ENCODE data around the gene KBTBD7.

KBTBD7 gene

GRCh38 chr13:41152005-41152404, 42.4 kb downstream of the KBTBD7 start:
- TF ChIP-seq CSDC2 (CRISPR knock-in tag; IDR thresholded peaks at IDR 0.05) (no peak), ZFP3 (CRISPR knock-in tag; IDR thresholded peaks at IDR 0.05) (no peak), BACH2 (CRISPR knock-in tag; IDR thresholded peaks at IDR 0.05; ENCODE audit: borderline replicate concordance) (no peak), TSHZ2 (CRISPR knock-in tag; IDR thresholded peaks at IDR 0.05) (no peak), TOX (CRISPR knock-in tag; IDR thresholded peaks at IDR 0.05; ENCODE audit: borderline replicate concordance) (no peak), ZNF565 (CRISPR knock-in tag; conservative IDR thresholded peaks at IDR 0.05; ENCODE audit: low read depth) (no peak), SNAI2 (CRISPR knock-in tag; IDR thresholded peaks at IDR 0.05) (no peak), CSRNP3 (CRISPR knock-in tag; IDR thresholded peaks at IDR 0.05) (no peak), ISL1 (CRISPR knock-in tag; IDR thresholded peaks at IDR 0.05) (no peak), GLIS3 (CRISPR knock-in tag; IDR thresholded peaks at IDR 0.05) (no peak), ZFP30 (CRISPR knock-in tag; IDR thresholded peaks at IDR 0.05) (no peak)
- no peak for ATAC-seq

- no peak for TF ChIP-seq OSR1 (CRISPR knock-in tag; IDR thresholded peaks at IDR 0.05)
- no peak for ATAC-seq
Measured at GRCh38 chr13:41150058-41150457, 44.3 kb downstream of the KBTBD7 start.

- ATAC-seq, result no peak
- TF ChIP-seq ISL1 (CRISPR knock-in tag; IDR thresholded peaks at IDR 0.05) (no peak), CSRNP3 (CRISPR knock-in tag; IDR thresholded peaks at IDR 0.05) (no peak), TSHZ2 (CRISPR knock-in tag; IDR thresholded peaks at IDR 0.05) (no peak), ZNF70 (CRISPR knock-in tag; IDR thresholded peaks at IDR 0.05) (no peak), BACH2 (CRISPR knock-in tag; IDR thresholded peaks at IDR 0.05; ENCODE audit: borderline replicate concordance) (no peak), ZNF565 (CRISPR knock-in tag; conservative IDR thresholded peaks at IDR 0.05; ENCODE audit: low read depth) (no peak), ZFP30 (CRISPR knock-in tag; IDR thresholded peaks at IDR 0.05) (no peak), CSDC2 (CRISPR knock-in tag; IDR thresholded peaks at IDR 0.05) (no peak), ZC3H10 (CRISPR knock-in tag; IDR thresholded peaks at IDR 0.05) (no peak), TCF4 (CRISPR knock-in tag; IDR thresholded peaks at IDR 0.05; ENCODE audit: borderline replicate concordance) (no peak), ESRRG (CRISPR knock-in tag; IDR thresholded peaks at IDR 0.05) (no peak), CREB5 (CRISPR knock-in tag; IDR thresholded peaks at IDR 0.05; ENCODE audit: low read depth) (no peak), POU6F1 (CRISPR knock-in tag; IDR thresholded peaks at IDR 0.05; ENCODE audit: borderline replicate concordance, low read depth) (no peak), RARB (CRISPR knock-in tag; IDR thresholded peaks at IDR 0.05) (no peak)
Measured at GRCh38 chr13:41148419-41149283, 45.7 kb downstream of the KBTBD7 start.

Data from SK-N-SH treated with all-trans-retinoic acid at 6 μM for 48 hours (cell line).